Measurements from ENCODE around the gene STPG4. TPM values are rescaled to one million over a fixed set of nuclear protein-coding genes. Genes with fewer than 3 reads are reported as not detected.

The STPG4 gene
- total RNA-seq, 1 experiment from 2014 or later, result 10.6 TPM

- Histone ChIP-seq H3K79me2 (ENCODE audit: insufficient read depth, low read length) (peaks cover 5% of the 10 kb centered on the region; the same call in 1 of the 2 replicates), H3K27me3 (ENCODE audit: insufficient read depth, low read length) (no peaks in the 10 kb centered on the region), H3K4me1 (ENCODE audit: control insufficient read depth in 1 of 2, insufficient read depth in 2 of 2, low read length in 2 of 2) (peaks cover 0 to 18% of the 10 kb centered on the region in 2 experiments; a peak in 3 of 4 replicates), H3K9me2 (ENCODE audit: insufficient read depth) (no peaks in the 10 kb centered on the region), H2AFZ (ENCODE audit: low read depth, low read length, poor library complexity, severe bottlenecking) (no peak overlapping the region), H4K20me1 (ENCODE audit: insufficient read depth) (no peaks in the 10 kb centered on the region), H3K36me3 (ENCODE audit: control insufficient read depth in 1 of 2, insufficient read depth in 2 of 2, low read length in 2 of 2) (no peaks in the 10 kb centered on the region), H3K9ac (ENCODE audit: low read length) (no peak overlapping the region), H3K4me3 (replicated peaks in 1 of 2; ENCODE audit: low read depth in 1 of 2, low read length in 2 of 2) (no peak overlapping the region), H3K4me2 (ENCODE audit: low read length) (no peak overlapping the region), H3K9me3 (ENCODE audit: control insufficient read depth in 1 of 2, insufficient read depth in 1 of 2, low read depth in 1 of 2, low read length in 2 of 2) (no peaks in the 10 kb centered on the region), H3K27ac (ENCODE audit: low read depth, low read length) (no peak overlapping the region)
- ChIA-PET CTCF (no interaction called here), POLR2A (no interaction called here), RAD21 (ENCODE audit: low non-redundant PET in 1 of 2, low total read pairs in 2 of 2, uncharacterized antibody in 2 of 2, unreplicated experiment in 2 of 2) (no interaction called here)
- TF ChIP-seq REST (IDR thresholded peaks at IDR 0.05; ENCODE audit: low read depth) (no peak), FOSL1 (IDR thresholded peaks at IDR 0.05; ENCODE audit: low read depth) (no peak), RAD21 (IDR thresholded peaks at IDR 0.05; ENCODE audit: low read depth) (no peak), YY1 (IDR thresholded peaks at IDR 0.05; ENCODE audit: extremely low read depth, insufficient replicate concordance, low read depth, low read length) (no peak), SP1 (IDR thresholded peaks at IDR 0.05; ENCODE audit: low read depth) (no peak), SIN3A (IDR thresholded peaks at IDR 0.05; ENCODE audit: low read depth) (no peak), ZBTB33 (IDR thresholded peaks at IDR 0.05; ENCODE audit: extremely low read depth, insufficient replicate concordance, low read length) (no peak), TCF7L2 (IDR thresholded peaks at IDR 0.05; ENCODE audit: borderline replicate concordance, extremely low read depth, insufficient read depth, insufficient read length) (no peak), CTCF (IDR thresholded peaks at IDR 0.05 in 2 of 3, conservative IDR thresholded peaks at IDR 0.05 in 1 of 3; ENCODE audit: borderline replicate concordance in 1 of 3, insufficient read depth in 1 of 3, low read depth in 2 of 3, low read length in 2 of 3) (no peak), POLR2A (IDR thresholded peaks at IDR 0.05; ENCODE audit: borderline replicate concordance, extremely low read depth, insufficient read depth, insufficient read length) (no peak), EZH2 (IDR thresholded peaks at IDR 0.05) (no peak), POLR2AphosphoS5 (IDR thresholded peaks at IDR 0.05; ENCODE audit: low read depth, low read length) (no peak), ZNF274 (IDR thresholded peaks at IDR 0.05; ENCODE audit: low read depth, low read length) (no peak), ATF3 (IDR thresholded peaks at IDR 0.05) (no peak), CEBPB (IDR thresholded peaks at IDR 0.05; ENCODE audit: low read depth) (no peak), ZFX (IDR thresholded peaks at IDR 0.05) (no peak), CBX3 (IDR thresholded peaks at IDR 0.05; ENCODE audit: low read depth) (no peak), SRF (IDR thresholded peaks at IDR 0.05; ENCODE audit: low read depth) (no peak), EGR1 (IDR thresholded peaks at IDR 0.05; ENCODE audit: low read depth) (no peak), JUND (IDR thresholded peaks at IDR 0.05) (no peak)
- no TSS peak for BruUV-seq (replicated peaks)
- intact Hi-C loops (cut with micrococcal nuclease), result no loop called here
- no peak for DNase-seq (ENCODE audit: low read depth, low spot score)
- no peak for ATAC-seq
Measured at GRCh38 chr2:47112665-47113435, 42.3 kb downstream of the STPG4 start.
